HEK293T (cell line): ENCODE measurements around the gene IGF1.

ENCODE experiments used
- ARNT ChIP-seq: fragments of 450-650 bp; IDR thresholded peaks from 2 replicates; pipeline ENCODE4 v1.6.1; 2017; ENCODE audit warnings: mild to moderate bottlenecking
- BHLHE40 ChIP-seq: fragments of 450-650 bp; IDR thresholded peaks from 2 replicates; pipeline ENCODE4 v1.6.1; 2016; ENCODE audit warnings: mild to moderate bottlenecking, moderate library complexity, borderline replicate concordance
- CTBP1 ChIP-seq: fragments of 450-650 bp; IDR thresholded peaks from 2 replicates; pipeline ENCODE4 v1.6.1; 2016; ENCODE audit warnings: borderline replicate concordance
- ELF4 ChIP-seq: fragments of 450-650 bp; IDR thresholded peaks from 2 replicates; pipeline ENCODE4 v1.6.1; 2017; ENCODE audit warnings: antibody characterized with exemption
- FOXK2 ChIP-seq: fragments of 450-650 bp; IDR thresholded peaks from 2 replicates; pipeline ENCODE4 v1.6.1; 2016; ENCODE audit warnings: mild to moderate bottlenecking
- FOXM1 ChIP-seq: fragments of 450-650 bp; IDR thresholded peaks from 2 replicates; pipeline ENCODE4 v1.6.1; 2017; ENCODE audit warnings: mild to moderate bottlenecking, borderline replicate concordance
- HDGF ChIP-seq: fragments of 450-650 bp; IDR thresholded peaks from 2 replicates; pipeline ENCODE4 v1.6.1; 2017; ENCODE audit warnings: antibody characterized with exemption, borderline replicate concordance
- L3MBTL2 ChIP-seq: fragments of 450-650 bp; conservative IDR thresholded peaks from 2 replicates; pipeline ENCODE4 v1.6.1; 2016; ENCODE audit warnings: mild to moderate bottlenecking
- NFRKB ChIP-seq: fragments of 450-650 bp; IDR thresholded peaks from 2 replicates; pipeline ENCODE4 v1.6.1; 2016; ENCODE audit warnings: mild to moderate bottlenecking, moderate library complexity
- SP1 ChIP-seq: fragments of 450-650 bp; IDR thresholded peaks from 2 replicates; pipeline ENCODE4 v1.6.1; 2017
- SUZ12 ChIP-seq: fragments of 450-650 bp; IDR thresholded peaks from 2 replicates; pipeline ENCODE4 v1.6.1; 2016; ENCODE audit warnings: mild to moderate bottlenecking
- TARDBP ChIP-seq: fragments of 450-650 bp; IDR thresholded peaks from 2 replicates; pipeline ENCODE4 v1.6.1; 2016
- ZNF384 ChIP-seq: fragments of 450-650 bp; IDR thresholded peaks from 2 replicates; pipeline ENCODE4 v1.6.1; 2016

- no peak for TF ChIP-seq BHLHE40
- TF ChIP-seq SP1 = no peak
- no peak for TF ChIP-seq HDGF
- TF ChIP-seq L3MBTL2 = no peak
- no peak for TF ChIP-seq FOXK2
- TF ChIP-seq FOXM1 = no peak
- no peak for TF ChIP-seq ZNF384
- no peak for TF ChIP-seq ELF4
- TF ChIP-seq CTBP1 = no peak
- no peak for TF ChIP-seq NFRKB
- TF ChIP-seq SUZ12 = no peak
- TF ChIP-seq TARDBP = no peak
- no peak for TF ChIP-seq ARNT
Measured at GRCh38 chr12:102484428-102484958, 4.1 kb upstream of the IGF1 start.
